ENCODE measurements around the gene SNX9. TPM values are rescaled to one million over a fixed set of nuclear protein-coding genes. Genes with fewer than 3 reads are reported as not detected.

The SNX9 gene
- total RNA-seq, 2 experiments from 2014 or later = 46.6 to 48.5 TPM

DNA sequence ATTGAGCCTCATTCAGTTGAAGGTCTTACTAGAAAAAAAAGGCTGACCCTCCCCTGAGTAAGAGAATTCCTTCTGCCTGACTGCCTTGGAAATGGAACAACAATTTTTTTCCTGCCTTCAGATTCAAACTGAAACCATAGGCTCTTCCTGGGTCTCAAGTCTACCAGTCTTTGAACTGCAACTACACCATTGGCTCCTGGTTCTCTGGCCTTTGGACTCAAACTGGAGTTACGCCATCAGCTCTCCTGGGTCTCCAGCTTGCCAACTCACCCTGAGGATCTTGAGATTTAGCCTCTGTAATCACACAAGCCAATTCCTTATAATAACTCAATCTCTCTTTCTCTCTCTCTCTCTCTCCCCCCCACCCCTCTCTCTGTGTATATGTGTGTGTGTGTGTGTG lies 36.0 kb upstream of the SNX9 start:
- no peaks in the 10 kb centered on the region for H3K36me3 ChIP-seq (ENCODE audit: insufficient read depth, low read length)
- intact Hi-C loops (cut with DNase I, micrococcal nuclease) = no loop called here
- no peak overlapping the region for H3K27ac ChIP-seq (ENCODE audit: low read depth in 1 of 2, low read length in 2 of 2)
- no peak overlapping the region for H3K4me3 Mint-ChIP-seq
- H3K4me1 ChIP-seq (ENCODE audit: insufficient read depth, low read length) = peaks cover 4% of the 10 kb centered on the region
- H3K9me3 Mint-ChIP-seq = peaks cover 2% of the 10 kb centered on the region
- peaks cover 0 to 4% of the 10 kb centered on the region in 2 experiments for H3K9me3 ChIP-seq (ENCODE audit: control insufficient read depth in 1 of 2, insufficient read depth in 1 of 2, low read length in 2 of 2)
- H3K4me1 Mint-ChIP-seq (ENCODE audit: low read depth) = peaks cover 11% of the 10 kb centered on the region
- no peak overlapping the region for H3K27ac Mint-ChIP-seq
- no peak for DNase-seq
- H3K4me3 ChIP-seq (ENCODE audit: low read length) = no peak overlapping the region
- ChIA-PET POLR2A (interaction anchor here (1.4 kb wide), 1 partner anchor 23 kb away, joined by 5 read pairs; no protein-coding TSS in a partner anchor), CTCF (interaction anchor here (0.8 to 1.0 kb wide), 2 partner anchors 21 to 86 kb away, joined by 3 to 4 read pairs; no protein-coding TSS in a partner anchor)
- ATAC-seq (ENCODE audit: poor library complexity) = no peak
- no peaks in the 10 kb centered on the region for H3K36me3 Mint-ChIP-seq (ENCODE audit: low read depth)
- TF ChIP-seq, protein P1, sequence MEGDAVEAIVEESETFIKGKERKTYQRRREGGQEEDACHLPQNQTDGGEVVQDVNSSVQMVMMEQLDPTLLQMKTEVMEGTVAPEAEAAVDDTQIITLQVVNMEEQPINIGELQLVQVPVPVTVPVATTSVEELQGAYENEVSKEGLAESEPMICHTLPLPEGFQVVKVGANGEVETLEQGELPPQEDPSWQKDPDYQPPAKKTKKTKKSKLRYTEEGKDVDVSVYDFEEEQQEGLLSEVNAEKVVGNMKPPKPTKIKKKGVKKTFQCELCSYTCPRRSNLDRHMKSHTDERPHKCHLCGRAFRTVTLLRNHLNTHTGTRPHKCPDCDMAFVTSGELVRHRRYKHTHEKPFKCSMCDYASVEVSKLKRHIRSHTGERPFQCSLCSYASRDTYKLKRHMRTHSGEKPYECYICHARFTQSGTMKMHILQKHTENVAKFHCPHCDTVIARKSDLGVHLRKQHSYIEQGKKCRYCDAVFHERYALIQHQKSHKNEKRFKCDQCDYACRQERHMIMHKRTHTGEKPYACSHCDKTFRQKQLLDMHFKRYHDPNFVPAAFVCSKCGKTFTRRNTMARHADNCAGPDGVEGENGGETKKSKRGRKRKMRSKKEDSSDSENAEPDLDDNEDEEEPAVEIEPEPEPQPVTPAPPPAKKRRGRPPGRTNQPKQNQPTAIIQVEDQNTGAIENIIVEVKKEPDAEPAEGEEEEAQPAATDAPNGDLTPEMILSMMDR (IDR thresholded peaks at IDR 0.05) = no peak
- H3K27me3 Mint-ChIP-seq = no peaks in the 10 kb centered on the region
- H3K27me3 ChIP-seq (ENCODE audit: control insufficient read depth in 1 of 2, insufficient read depth in 2 of 2, low read length in 2 of 2) = peaks cover 0 to 2% of the 10 kb centered on the region in 2 experiments

DNA sequence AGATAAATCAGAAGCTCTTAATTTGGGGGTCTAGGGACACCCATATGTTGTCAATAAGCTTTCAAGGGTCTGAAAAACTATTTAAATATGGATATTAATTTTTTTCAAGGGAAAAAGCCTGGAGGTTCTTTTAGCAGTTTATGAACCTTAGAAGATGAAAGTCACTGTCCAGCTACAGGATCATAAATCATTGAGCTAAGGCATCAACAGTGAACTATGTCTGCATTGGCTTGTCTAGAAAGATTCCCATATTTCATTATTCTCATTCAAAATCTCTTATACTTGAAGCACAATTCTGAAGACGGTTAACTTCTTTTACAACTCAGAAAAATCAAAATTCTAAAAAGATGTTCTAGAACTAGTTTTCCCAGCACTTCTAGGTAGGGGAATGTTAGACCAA lies 34.9 kb upstream of the SNX9 start:
- intact Hi-C loops (cut with DNase I, micrococcal nuclease) = no loop called here
- H3K27ac Mint-ChIP-seq = no peak overlapping the region
- ATAC-seq (ENCODE audit: poor library complexity) (no peak), DNase-seq (no peak)
- POLR2A ChIA-PET = interaction anchor here (1.4 kb wide), 1 partner anchor 24 kb away, joined by 5 read pairs; no protein-coding TSS in a partner anchor
- Histone ChIP-seq H3K9me3 (ENCODE audit: control insufficient read depth in 1 of 2, insufficient read depth in 1 of 2, low read length in 2 of 2) (no peaks in the 10 kb centered on the region), H3K4me3 (ENCODE audit: low read length) (no peak overlapping the region), H3K27ac (ENCODE audit: low read depth in 1 of 2, low read length in 2 of 2) (no peak overlapping the region), H3K4me1 (ENCODE audit: insufficient read depth, low read length) (peaks cover 4% of the 10 kb centered on the region), H3K36me3 (ENCODE audit: insufficient read depth, low read length) (no peaks in the 10 kb centered on the region), H3K27me3 (ENCODE audit: control insufficient read depth in 1 of 2, insufficient read depth in 2 of 2, low read length in 2 of 2) (peaks cover 0 to 2% of the 10 kb centered on the region in 2 experiments)
- CTCF ChIA-PET = interaction anchor here (0.8 to 1.0 kb wide), 3 partner anchors 17 to 46 kb away, joined by 3 to 4 read pairs (median 3); no protein-coding TSS in a partner anchor
- H3K27me3 Mint-ChIP-seq = no peaks in the 10 kb centered on the region
- H3K4me3 Mint-ChIP-seq = no peak overlapping the region
- TF ChIP-seq, protein P1 (IDR thresholded peaks at IDR 0.05) = no peak
- H3K36me3 Mint-ChIP-seq (ENCODE audit: low read depth) = no peaks in the 10 kb centered on the region
- peaks cover 11% of the 10 kb centered on the region for H3K4me1 Mint-ChIP-seq (ENCODE audit: low read depth)
- H3K9me3 Mint-ChIP-seq = no peaks in the 10 kb centered on the region

DNA sequence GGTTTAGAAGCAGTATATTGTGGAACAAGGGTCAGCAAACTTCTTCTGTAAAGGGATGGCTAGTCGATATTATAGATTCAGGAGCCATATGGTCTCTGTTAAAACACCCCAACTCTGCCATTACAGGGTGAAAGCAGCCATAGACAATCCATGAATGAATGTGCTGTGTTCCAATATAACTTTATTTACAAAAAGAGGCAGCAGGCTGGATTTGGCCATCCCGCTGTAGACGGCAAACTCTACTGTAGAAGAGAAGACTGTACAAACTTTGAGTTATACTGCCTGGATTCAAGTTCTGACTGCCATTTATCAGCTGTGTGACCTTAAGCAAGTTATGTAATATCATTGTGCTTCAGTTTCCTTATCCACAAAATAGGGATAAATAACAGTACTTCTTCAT lies 33.7 kb upstream of the SNX9 start:
- no peaks in the 10 kb centered on the region for H3K27me3 Mint-ChIP-seq
- intact Hi-C loops (cut with DNase I, micrococcal nuclease) = no loop called here
- Histone ChIP-seq H3K4me3 (ENCODE audit: low read length) (no peak overlapping the region), H3K4me1 (ENCODE audit: insufficient read depth, low read length) (peaks cover 4% of the 10 kb centered on the region), H3K36me3 (ENCODE audit: insufficient read depth, low read length) (no peaks in the 10 kb centered on the region), H3K27me3 (ENCODE audit: control insufficient read depth in 1 of 2, insufficient read depth in 2 of 2, low read length in 2 of 2) (peaks cover 0 to 2% of the 10 kb centered on the region in 2 experiments), H3K27ac (ENCODE audit: low read depth in 1 of 2, low read length in 2 of 2) (no peak overlapping the region), H3K9me3 (ENCODE audit: control insufficient read depth in 1 of 2, insufficient read depth in 1 of 2, low read length in 2 of 2) (no peaks in the 10 kb centered on the region)
- no peaks in the 10 kb centered on the region for H3K9me3 Mint-ChIP-seq
- H3K27ac Mint-ChIP-seq = no peak overlapping the region
- CTCF ChIA-PET = no interaction called here
- ATAC-seq (ENCODE audit: poor library complexity) (no peak), DNase-seq (no peak)
- H3K4me3 Mint-ChIP-seq = no peak overlapping the region
- H3K4me1 Mint-ChIP-seq (ENCODE audit: low read depth) = peaks cover 11% of the 10 kb centered on the region
- TF ChIP-seq, protein P1 (IDR thresholded peaks at IDR 0.05) = no peak
- POLR2A ChIA-PET = no interaction called here
- H3K36me3 Mint-ChIP-seq (ENCODE audit: low read depth) = no peaks in the 10 kb centered on the region
